Upper lobe of left lung (tissue), 6 donors: ENCODE measurements around the gene HAT1. TPM values are rescaled to one million over a fixed set of nuclear protein-coding genes. Genes with fewer than 3 reads are reported as not detected.

Experiments
- ATAC-seq, 2 donors: fragments of 200-7000 bp; cut with Tn5 transposase; one replicate each; pipeline ENCODE4 v1.9.1; 2022; ENCODE audit warnings: mild to moderate bottlenecking in 2 of 2, moderate library complexity in 2 of 2; ENCODE audit not compliant: low FRiP score in 2 of 2
- DNase-seq, 2 donors: peaks; one replicate each; pipeline ENCODE4 v3.0.0-alpha.2; 2019 to 2020
- H3K27ac ChIP-seq, 4 donors: fragments of 200-600 bp; sonication (generic); one replicate each; pipeline ENCODE4 v1.5.1; 2016 to 2019
- H3K27me3 ChIP-seq, 4 donors: fragments of 200-600 bp; sonication (generic); one replicate each; pipeline ENCODE4 v1.5.1; 2017 to 2019
- H3K36me3 ChIP-seq, 4 donors: fragments of 200-600 bp; sonication (generic); one replicate each; pipeline ENCODE4 v1.5.1; 2016 to 2019
- H3K4me1 ChIP-seq, 4 donors: fragments of 200-600 bp; sonication (generic); one replicate each; pipeline ENCODE4 v1.5.1; 2018 to 2019
- H3K4me3 ChIP-seq, 4 donors: fragments of 200-600 bp; sonication (generic); one replicate each; pipeline ENCODE4 v1.5.1; 2017 to 2019; ENCODE audit warnings: mild to moderate bottlenecking in 2 of 4, moderate library complexity in 1 of 4
- H3K9me3 ChIP-seq, 4 donors: fragments of 200-600 bp; sonication (generic); one replicate each; pipeline ENCODE4 v1.5.1; 2018 to 2019
- EP300 ChIP-seq, 4 donors: sonication (generic); formaldehyde crosslinking; IDR thresholded peaks; one replicate each; pipeline ENCODE4 v1.5.1; 2017; ENCODE audit warnings: antibody characterized with exemption in 4 of 4, control low read depth in 2 of 4
- POLR2A ChIP-seq, 4 donors: fragments of 450-650 bp; IDR thresholded peaks; one replicate each; pipeline ENCODE4 v1.5.1; 2016 to 2017; ENCODE audit warnings: antibody characterized with exemption in 4 of 4, mild to moderate bottlenecking in 2 of 4
- POLR2AphosphoS5 ChIP-seq, 2 donors: sonication (generic); formaldehyde crosslinking; IDR thresholded peaks; one replicate each; pipeline ENCODE4 v1.5.1; 2017; ENCODE audit warnings: antibody characterized with exemption in 2 of 2
- WGBS, 2 donors: methylation state at CpG; one replicate each; pipeline ENCODE4 v1.1.5; 2017 to 2018; 5-methylcytosine and 5-hydroxymethylcytosine counted together
- total RNA-seq, 6 donors: library from RNA; depleted of rRNA in 4 of 6; stranded (reverse); fragments of >200 nt in 4 of 6; gene quantifications; one replicate each; pipeline versions ENCODE4 v1.1.0 to v1.2.1, GENCODE V29; 2016 to 2021
- TF ChIP-seq, protein P1 (sequence below), 6 experiments: fragments of 450-650 bp in 4 of 6; fragments of 200-600 bp in 2 of 6; sonication (generic) in 2 of 6; IDR thresholded peaks; one replicate each; pipeline ENCODE4 v1.5.1; 2016 to 2019; ENCODE audit warnings: antibody characterized with exemption in 6 of 6
- donor health status: DM: no; HTN: no; CAD: no; lungs with moderate emphysema.
- donor health status: DM: no; HTN: yes; CAD: no; lungs with severe emphysema.

The HAT1 gene
- total RNA-seq, 6 donors from 2014 or later, result 10.3 to 42.6 (median 25.7) TPM

DNA sequence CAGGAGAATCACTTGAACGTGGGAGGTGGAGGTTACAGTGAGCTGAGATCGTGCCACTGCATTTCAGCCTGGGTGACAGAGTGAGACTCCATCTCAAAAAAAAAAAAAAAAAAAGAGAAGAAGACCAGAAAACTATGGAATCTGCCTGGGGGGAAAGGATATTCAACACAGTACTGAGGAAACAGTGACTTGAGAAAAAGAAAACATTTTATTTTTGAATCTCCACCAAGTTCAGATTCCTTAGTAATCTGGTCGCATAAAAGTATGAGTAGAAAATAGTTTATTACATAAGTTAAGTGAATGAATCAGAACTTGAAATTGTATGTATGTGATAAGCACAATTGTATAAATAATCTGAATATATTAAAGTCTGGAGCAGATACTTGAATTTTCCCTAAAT lies 13.0 kb upstream of the HAT1 start:
- no peaks in the 10 kb centered on the region for H3K9me3 ChIP-seq
- TF ChIP-seq, protein P1, sequence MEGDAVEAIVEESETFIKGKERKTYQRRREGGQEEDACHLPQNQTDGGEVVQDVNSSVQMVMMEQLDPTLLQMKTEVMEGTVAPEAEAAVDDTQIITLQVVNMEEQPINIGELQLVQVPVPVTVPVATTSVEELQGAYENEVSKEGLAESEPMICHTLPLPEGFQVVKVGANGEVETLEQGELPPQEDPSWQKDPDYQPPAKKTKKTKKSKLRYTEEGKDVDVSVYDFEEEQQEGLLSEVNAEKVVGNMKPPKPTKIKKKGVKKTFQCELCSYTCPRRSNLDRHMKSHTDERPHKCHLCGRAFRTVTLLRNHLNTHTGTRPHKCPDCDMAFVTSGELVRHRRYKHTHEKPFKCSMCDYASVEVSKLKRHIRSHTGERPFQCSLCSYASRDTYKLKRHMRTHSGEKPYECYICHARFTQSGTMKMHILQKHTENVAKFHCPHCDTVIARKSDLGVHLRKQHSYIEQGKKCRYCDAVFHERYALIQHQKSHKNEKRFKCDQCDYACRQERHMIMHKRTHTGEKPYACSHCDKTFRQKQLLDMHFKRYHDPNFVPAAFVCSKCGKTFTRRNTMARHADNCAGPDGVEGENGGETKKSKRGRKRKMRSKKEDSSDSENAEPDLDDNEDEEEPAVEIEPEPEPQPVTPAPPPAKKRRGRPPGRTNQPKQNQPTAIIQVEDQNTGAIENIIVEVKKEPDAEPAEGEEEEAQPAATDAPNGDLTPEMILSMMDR (IDR thresholded peaks at IDR 0.05), result no peak
- no peaks in the 10 kb centered on the region for H3K36me3 ChIP-seq
- H3K27me3 ChIP-seq, result no peaks in the 10 kb centered on the region
- H3K4me3 ChIP-seq, result no peak overlapping the region
- no peak for ATAC-seq
- no peak for DNase-seq
- H3K4me1 ChIP-seq, result no peaks in the 10 kb centered on the region
- H3K27ac ChIP-seq, result no peak overlapping the region
- 84 to 88% methylated on average over 3 of the region's 3 CpGs for WGBS, 2 donors

DNA sequence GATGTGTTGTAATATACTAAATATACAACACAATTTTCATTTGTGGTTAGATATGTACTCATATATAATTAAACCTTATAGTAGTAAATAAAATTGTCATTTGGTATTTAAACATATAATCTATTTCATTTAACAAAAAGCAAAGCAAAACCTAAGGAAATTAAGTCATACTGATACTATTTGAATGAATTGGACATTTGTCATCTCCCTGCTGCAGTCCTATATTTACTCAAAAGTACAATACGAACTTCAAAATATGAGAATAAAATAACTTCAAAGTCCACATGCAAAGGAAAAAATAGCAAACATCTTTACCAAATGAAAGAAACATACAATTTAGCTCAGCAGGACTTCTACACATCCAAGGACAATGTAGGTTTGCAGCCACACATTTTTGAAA lies 11.8 kb upstream of the HAT1 start:
- no peak for TF ChIP-seq EP300 (IDR thresholded peaks at IDR 0.05)
- TF ChIP-seq, protein P1 (IDR thresholded peaks at IDR 0.05), result no peak
- TF ChIP-seq POLR2A (IDR thresholded peaks at IDR 0.05), result no peak
- no peak for TF ChIP-seq POLR2AphosphoS5 (IDR thresholded peaks at IDR 0.05)
- H3K36me3 ChIP-seq, result no peaks in the 10 kb centered on the region
- H3K27me3 ChIP-seq, result no peaks in the 10 kb centered on the region
- WGBS, 2 donors, result 53 to 59% methylated on average over 1 of the region's 1 CpG
- H3K4me3 ChIP-seq, result no peak overlapping the region
- ATAC-seq (no peak), DNase-seq (no peak)
- H3K4me1 ChIP-seq, result no peaks in the 10 kb centered on the region
- H3K27ac ChIP-seq, result no peak overlapping the region
- no peaks in the 10 kb centered on the region for H3K9me3 ChIP-seq

- Histone ChIP-seq H3K36me3 (no peaks in the 10 kb centered on the region), H3K4me3 (no peak overlapping the region), H3K9me3 (no peaks in the 10 kb centered on the region), H3K27ac (no peak overlapping the region), H3K4me1 (no peaks in the 10 kb centered on the region), H3K27me3 (no peaks in the 10 kb centered on the region)
- ATAC-seq, result no peak
- no peak for DNase-seq
- TF ChIP-seq POLR2AphosphoS5 (IDR thresholded peaks at IDR 0.05) (no peak), POLR2A (IDR thresholded peaks at IDR 0.05) (no peak), EP300 (IDR thresholded peaks at IDR 0.05) (no peak)
- TF ChIP-seq, protein P1 (IDR thresholded peaks at IDR 0.05), result no peak
- WGBS, 2 donors, result 73 to 76% methylated on average over 3 of the region's 3 CpGs
Measured at GRCh38 chr2:171913517-171913916, 8.7 kb upstream of the HAT1 start.

- Histone ChIP-seq H3K9me3 (no peaks in the 10 kb centered on the region), H3K27ac (no peak overlapping the region), H3K27me3 (no peaks in the 10 kb centered on the region), H3K4me3 (no peak overlapping the region), H3K36me3 (no peaks in the 10 kb centered on the region), H3K4me1 (peaks cover 4 to 24% (median 17%) of the 10 kb centered on the region in 4 donors)
- ATAC-seq (no peak), DNase-seq (no peak)
- no peak for TF ChIP-seq POLR2AphosphoS5 (IDR thresholded peaks at IDR 0.05)
- TF ChIP-seq, protein P1 (IDR thresholded peaks at IDR 0.05), result no peak
- no peak for TF ChIP-seq EP300 (IDR thresholded peaks at IDR 0.05)
- TF ChIP-seq POLR2A (IDR thresholded peaks at IDR 0.05), result no peak
- WGBS, 2 donors, result 91 to 93% methylated on average over 2 of the region's 2 CpGs
Measured at GRCh38 chr2:171919453-171919852, 2.8 kb upstream of the HAT1 start.

DNA sequence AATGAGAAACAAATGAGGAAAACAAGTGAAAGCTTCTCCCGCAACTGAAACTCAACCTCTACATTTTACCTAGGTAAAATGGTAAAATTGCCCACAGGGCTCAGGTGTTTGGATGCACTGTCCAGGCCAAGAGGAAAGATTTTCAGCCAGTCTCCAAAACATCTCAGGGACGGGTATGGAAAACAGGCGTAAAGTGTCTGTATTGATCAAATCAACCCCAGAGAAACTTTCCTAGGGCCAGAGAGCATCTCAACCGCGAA lies 361 bp upstream of the HAT1 start:
- 11 to 19% methylated on average over 5 of the region's 5 CpGs for WGBS, 2 donors
- TF ChIP-seq, protein P1 (IDR thresholded peaks at IDR 0.05), result no peak
- TF ChIP-seq POLR2A (IDR thresholded peaks at IDR 0.05), result no peak
- TF ChIP-seq POLR2AphosphoS5 (IDR thresholded peaks at IDR 0.05), result no peak
- TF ChIP-seq EP300 (IDR thresholded peaks at IDR 0.05), result no peak
- peak overlapping the region; percentile 92 to 97 (median 95) for H3K27ac ChIP-seq
- H3K4me3 ChIP-seq, result peak overlapping the region; percentile 8 to 91 (median 89)
- peaks cover 4 to 26% (median 20%) of the 10 kb centered on the region in 4 donors for H3K4me1 ChIP-seq
- peaks cover 0 to 11% (median 0%) of the 10 kb centered on the region in 4 donors for H3K36me3 ChIP-seq
- H3K27me3 ChIP-seq, result no peaks in the 10 kb centered on the region
- no peaks in the 10 kb centered on the region for H3K9me3 ChIP-seq
- no peak for ATAC-seq
- DNase-seq, result no peak
